HL-60 (cell line): ENCODE data around the gene POLDIP3.
"Not testable (repeated sequence)": the region's sequence is repeated elsewhere in the genome, so short reads cannot be mapped to it uniquely, and the experiment has no call there.

Experiments used
- DNase-seq, 2 experiments: peaks; one replicate each; pipeline ENCODE4 v3.0.0-alpha.2; 2010 to 2020; ENCODE audit warnings: low read depth in 1 of 2, low spot score in 1 of 2
- H3K27ac ChIP-seq: fragments of 250-450 bp; sonication (Bioruptor Pico); replicated peaks from 2 replicates; pipeline ENCODE4 v1.5.1; 2020; ENCODE audit warnings: mild to moderate bottlenecking, moderate library complexity
- H3K27me3 ChIP-seq: fragments of 250-450 bp; sonication (Bioruptor Pico); 2 replicates; pipeline ENCODE4 v1.5.1; 2021; ENCODE audit warnings: mild to moderate bottlenecking, moderate library complexity; ENCODE audit not compliant: insufficient read depth, poor library complexity, severe bottlenecking
- H3K4me3 ChIP-seq: replicated peaks from 2 replicates; pipeline ENCODE4 v1.5.1; 2011; ENCODE audit warnings: mild to moderate bottlenecking, control low read depth, low read length; ENCODE audit not compliant: insufficient read depth
- CTCF ChIP-seq: IDR thresholded peaks from one replicate; pipeline ENCODE4 v1.5.1; 2011; ENCODE audit warnings: low read length, control low read depth, inconsistent platforms; ENCODE audit not compliant: insufficient read depth
- GABPA ChIP-seq: IDR thresholded peaks from 2 replicates; pipeline ENCODE4 v1.6.1; 2012; ENCODE audit warnings: low read depth
- POLR2AphosphoS5 ChIP-seq: IDR thresholded peaks from 2 replicates; pipeline ENCODE4 v1.6.1; 2012; ENCODE audit warnings: low read depth
- REST ChIP-seq: IDR thresholded peaks from 2 replicates; pipeline ENCODE4 v1.6.1; 2012; ENCODE audit warnings: low read depth; ENCODE audit not compliant: insufficient replicate concordance
- SPI1 ChIP-seq: IDR thresholded peaks from 2 replicates; pipeline ENCODE4 v1.6.1; 2012; ENCODE audit warnings: low read depth, mild to moderate bottlenecking, borderline replicate concordance

Gene POLDIP3

DNA sequence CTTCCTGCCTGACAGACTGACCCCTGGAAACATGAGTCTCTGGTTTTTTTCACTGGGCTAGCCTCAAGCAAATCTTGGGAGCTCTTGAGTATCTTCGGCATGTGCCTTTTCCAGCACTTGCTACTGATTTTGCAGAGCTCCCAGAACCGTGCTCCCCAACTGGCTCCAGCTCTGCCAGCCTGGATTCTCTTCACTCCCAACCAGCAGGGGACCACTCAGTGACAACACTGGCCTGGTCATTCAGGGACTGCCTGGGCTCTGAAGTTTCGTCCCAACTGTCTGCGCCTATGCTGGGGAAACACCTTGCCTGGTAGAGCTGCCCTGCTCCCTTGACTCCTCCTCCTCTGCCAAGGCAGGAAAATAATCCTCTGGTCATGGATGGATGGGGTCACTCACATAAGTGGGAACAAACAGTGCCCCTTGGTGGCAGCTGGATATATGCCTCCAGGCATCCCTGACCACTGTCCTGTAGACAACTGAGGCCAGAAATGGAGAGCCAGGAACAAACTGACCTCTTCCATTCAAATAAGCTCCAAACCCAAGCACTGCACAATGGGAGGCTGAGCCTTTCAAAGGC is 30.2 kb downstream of the POLDIP3 start:
- no peaks in the 10 kb centered on the region for H3K27me3 ChIP-seq
- no peak overlapping the region for H3K27ac ChIP-seq
- no peak for TF ChIP-seq GABPA
- no peak for TF ChIP-seq CTCF
- 0 out of 2 replicates have a peak, but pooled peaks have one; percentile 2 for TF ChIP-seq POLR2AphosphoS5
- TF ChIP-seq SPI1 = no peak
- no peak for TF ChIP-seq REST
- no peak for DNase-seq
- no peak overlapping the region for H3K4me3 ChIP-seq

DNA sequence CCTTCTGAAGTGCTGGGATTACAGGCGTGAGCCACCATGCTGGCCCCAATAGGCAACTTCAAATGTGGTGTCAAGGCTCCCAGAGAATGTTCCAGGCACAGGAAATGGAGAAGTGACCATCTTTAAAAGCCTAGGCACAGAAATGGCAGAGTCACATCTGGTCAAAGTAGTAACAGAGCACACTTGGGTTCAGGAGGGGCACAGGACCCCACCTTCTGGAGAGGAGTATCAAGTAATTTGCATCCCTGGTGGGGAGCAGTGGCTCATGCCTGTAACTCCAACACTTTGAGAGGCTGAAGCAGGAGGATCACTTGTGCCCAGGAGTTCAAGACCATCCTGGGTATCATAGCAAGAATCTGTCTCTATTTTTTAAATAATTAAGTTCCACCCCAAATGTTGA is 31.7 kb downstream of the POLDIP3 start:
- Histone ChIP-seq H3K27me3 (no peaks in the 10 kb centered on the region), H3K27ac (no peak overlapping the region), H3K4me3 (no peak overlapping the region)
- no peak for TF ChIP-seq SPI1
- TF ChIP-seq POLR2AphosphoS5 = no peak
- no peak for TF ChIP-seq CTCF
- no peak for TF ChIP-seq REST
- TF ChIP-seq GABPA = no peak
- no peak for DNase-seq

DNA sequence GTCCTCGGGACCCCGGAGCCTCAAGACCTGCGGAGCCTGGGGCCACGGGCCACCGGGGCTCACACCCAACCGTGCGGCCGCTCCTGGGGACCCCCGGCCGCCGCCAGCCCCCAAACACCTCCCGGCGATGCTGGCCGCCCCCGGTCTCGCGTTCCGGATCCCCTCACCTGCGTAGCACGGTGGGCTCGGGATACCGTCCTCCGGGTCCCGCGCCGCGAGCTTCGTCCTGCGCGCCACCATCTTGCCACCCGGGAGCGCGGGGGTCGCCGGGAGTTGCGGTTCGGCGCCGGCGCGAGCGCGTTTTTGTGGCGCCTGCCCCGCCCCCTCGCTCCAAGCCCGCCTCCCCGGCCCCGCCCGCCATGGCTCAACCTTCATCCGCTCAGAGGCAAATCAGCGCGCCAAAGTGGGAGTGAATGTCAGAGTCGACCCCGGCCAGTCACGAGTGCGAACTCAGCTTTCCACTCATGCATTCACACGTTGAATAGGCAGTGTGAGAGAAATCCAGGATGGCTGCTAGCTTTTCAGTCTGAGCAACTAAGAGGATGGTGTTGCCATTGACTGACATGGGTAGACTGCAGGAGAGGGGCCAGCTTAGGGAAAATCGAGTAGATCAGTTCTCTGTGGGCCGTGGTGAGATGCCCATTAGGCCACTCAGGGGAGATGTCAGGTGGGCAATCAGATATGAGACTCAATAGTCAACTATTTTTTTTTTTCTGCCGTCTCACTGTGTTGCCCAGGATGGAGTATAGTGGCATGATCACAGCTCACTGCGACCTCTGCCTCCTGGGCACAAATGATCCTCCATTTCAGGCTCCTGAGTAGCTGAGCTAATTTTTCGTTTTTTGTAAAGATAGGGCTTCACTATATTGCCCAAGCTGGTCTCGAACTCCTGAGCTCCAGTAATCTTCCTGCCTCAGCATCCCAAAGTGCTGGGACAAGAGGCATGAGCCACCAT is 32.6 kb downstream of the POLDIP3 start:
- no peaks in the 10 kb centered on the region for H3K27me3 ChIP-seq
- peak overlapping the region; percentile 82 for H3K4me3 ChIP-seq
- H3K27ac ChIP-seq = peak overlapping the region; percentile 85
- no peak for TF ChIP-seq SPI1
- TF ChIP-seq GABPA = no peak
- no peak for TF ChIP-seq CTCF
- TF ChIP-seq REST = no peak
- peak; percentile 80 for TF ChIP-seq POLR2AphosphoS5
- peak; percentile 54 to 68 for DNase-seq

- Histone ChIP-seq H3K27ac (peak overlapping the region; percentile 85), H3K4me3 (peak overlapping the region; percentile 82)
- not testable (repeated sequence) for DNase-seq, H3K27me3 ChIP-seq
Measured at GRCh38 chr22:42581194-42581761, 33.4 kb downstream of the POLDIP3 start.

- not testable (repeated sequence) for H3K4me3 ChIP-seq, H3K27me3 ChIP-seq, DNase-seq, H3K27ac ChIP-seq
Measured at GRCh38 chr22:42580040-42580439, 34.6 kb downstream of the POLDIP3 start.
